UCSD-AML1 (cell line): ENCODE data around the gene GALNT10.

Source experiments
- DNase-seq: peaks from one replicate; lab custom pipeline; 2025; ENCODE audit not compliant: unreplicated experiment; lab: John Stamatoyannopoulos, UW

The GALNT10 gene

GRCh38 chr5:154202379-154203260 is 12.1 kb downstream of the GALNT10 start:
- DNase-seq = no peak

GRCh38 chr5:154203798-154204578 is 13.5 kb downstream of the GALNT10 start:
- no peak for DNase-seq

- DNase-seq = no peak
Measured at GRCh38 chr5:154205441-154206117, 15.0 kb downstream of the GALNT10 start.

GRCh38 chr5:154206311-154206710 is 15.8 kb downstream of the GALNT10 start:
- DNase-seq = no peak

GRCh38 chr5:154207204-154207603 is 16.7 kb downstream of the GALNT10 start:
- no peak for DNase-seq

GRCh38 chr5:154209591-154210081 is 19.1 kb downstream of the GALNT10 start:
- DNase-seq = no peak

GRCh38 chr5:154210163-154210562 is 19.6 kb downstream of the GALNT10 start:
- DNase-seq = no peak

GRCh38 chr5:154211641-154212390 is 21.3 kb downstream of the GALNT10 start:
- DNase-seq = no peak

GRCh38 chr5:154213592-154213991 is 23.1 kb downstream of the GALNT10 start:
- DNase-seq = no peak

- DNase-seq = no peak
Measured at GRCh38 chr5:154214371-154215106, 24.0 kb downstream of the GALNT10 start.

GRCh38 chr5:154215571-154216325 is 25.2 kb downstream of the GALNT10 start:
- DNase-seq = no peak

- no peak for DNase-seq
Measured at GRCh38 chr5:154217462-154217861, 26.9 kb downstream of the GALNT10 start.

GRCh38 chr5:154218786-154219185 is 28.3 kb downstream of the GALNT10 start:
- no peak for DNase-seq

GRCh38 chr5:154220625-154221024 is 30.1 kb downstream of the GALNT10 start:
- DNase-seq = no peak

- peak; percentile 71 for DNase-seq
Measured at GRCh38 chr5:154221371-154221896, 30.9 kb downstream of the GALNT10 start.

- DNase-seq = no peak
Measured at GRCh38 chr5:154222414-154222813, 31.9 kb downstream of the GALNT10 start.

- no peak for DNase-seq
Measured at GRCh38 chr5:154223320-154223719, 32.8 kb downstream of the GALNT10 start.

- no peak for DNase-seq
Measured at GRCh38 chr5:154227090-154227489, 36.6 kb downstream of the GALNT10 start.

GRCh38 chr5:154228696-154229095 is 38.2 kb downstream of the GALNT10 start:
- no peak for DNase-seq
